Retinal pigment epithelial cell (primary cell): ENCODE data around the gene OOSP3.
"Not testable (repeated sequence)": the region's sequence is repeated elsewhere in the genome, so short reads cannot be mapped to it uniquely, and the experiment has no call there.

ENCODE experiments used
- DNase-seq: peaks from one replicate; pipeline ENCODE4 v3.0.0-alpha.2; 2010; ENCODE audit warnings: low read depth
- H3K4me3 ChIP-seq: 2 replicates; pipeline ENCODE4 v1.5.1; 2011; ENCODE audit warnings: mild to moderate bottlenecking, low read length, control low read depth, moderate library complexity
- TF ChIP-seq, protein P1 (sequence below): conservative IDR thresholded peaks from 2 replicates; pipeline ENCODE4 v1.5.1; 2011; ENCODE audit warnings: low read depth, low read length, control low read depth, inconsistent platforms

The OOSP3 gene

DNA sequence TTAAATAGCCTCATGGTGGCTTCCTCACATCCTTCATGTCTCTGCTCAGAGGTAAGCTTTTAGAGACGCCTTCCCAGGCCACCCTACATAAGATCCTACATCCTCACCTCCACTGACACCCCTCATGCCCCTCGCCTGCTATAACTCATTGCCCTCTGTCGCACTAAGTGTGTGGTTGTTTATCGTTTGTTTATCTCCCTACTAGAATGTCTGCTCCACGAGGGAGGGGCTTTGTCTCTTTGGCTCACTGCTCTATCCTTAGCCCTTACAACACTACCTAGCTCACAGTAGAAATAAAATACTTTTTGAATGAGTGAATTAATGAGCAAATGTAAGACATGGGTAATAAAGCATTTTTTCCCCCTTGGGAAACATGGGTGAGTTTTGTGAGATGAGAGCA lies 32.0 kb upstream of the OOSP3 start:
- TF ChIP-seq, protein P1, sequence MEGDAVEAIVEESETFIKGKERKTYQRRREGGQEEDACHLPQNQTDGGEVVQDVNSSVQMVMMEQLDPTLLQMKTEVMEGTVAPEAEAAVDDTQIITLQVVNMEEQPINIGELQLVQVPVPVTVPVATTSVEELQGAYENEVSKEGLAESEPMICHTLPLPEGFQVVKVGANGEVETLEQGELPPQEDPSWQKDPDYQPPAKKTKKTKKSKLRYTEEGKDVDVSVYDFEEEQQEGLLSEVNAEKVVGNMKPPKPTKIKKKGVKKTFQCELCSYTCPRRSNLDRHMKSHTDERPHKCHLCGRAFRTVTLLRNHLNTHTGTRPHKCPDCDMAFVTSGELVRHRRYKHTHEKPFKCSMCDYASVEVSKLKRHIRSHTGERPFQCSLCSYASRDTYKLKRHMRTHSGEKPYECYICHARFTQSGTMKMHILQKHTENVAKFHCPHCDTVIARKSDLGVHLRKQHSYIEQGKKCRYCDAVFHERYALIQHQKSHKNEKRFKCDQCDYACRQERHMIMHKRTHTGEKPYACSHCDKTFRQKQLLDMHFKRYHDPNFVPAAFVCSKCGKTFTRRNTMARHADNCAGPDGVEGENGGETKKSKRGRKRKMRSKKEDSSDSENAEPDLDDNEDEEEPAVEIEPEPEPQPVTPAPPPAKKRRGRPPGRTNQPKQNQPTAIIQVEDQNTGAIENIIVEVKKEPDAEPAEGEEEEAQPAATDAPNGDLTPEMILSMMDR: no peak
- no peak for DNase-seq
- H3K4me3 ChIP-seq: no peak overlapping the region

DNA sequence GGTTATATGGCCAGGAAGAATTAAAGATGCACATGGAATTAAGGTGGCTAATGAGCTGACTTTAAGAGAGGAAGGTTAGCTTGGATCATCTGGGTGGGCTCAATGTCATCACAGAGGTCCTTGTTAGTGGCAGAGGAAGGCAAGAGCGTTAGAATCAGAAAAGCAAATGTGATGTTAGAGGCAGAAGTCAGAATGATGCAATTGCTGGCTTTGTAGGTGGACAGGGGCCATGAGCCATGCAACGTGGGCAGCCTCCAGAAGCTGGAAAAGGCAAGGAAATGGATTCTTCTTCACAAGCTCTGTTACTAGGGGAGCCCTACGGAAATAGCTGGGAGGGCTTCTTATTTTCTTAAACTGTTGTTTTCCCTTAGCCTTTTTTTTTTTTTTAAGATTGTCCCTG lies 31.0 kb upstream of the OOSP3 start:
- no peak for DNase-seq
- TF ChIP-seq, protein P1: no peak
- H3K4me3 ChIP-seq: no peak overlapping the region

DNA sequence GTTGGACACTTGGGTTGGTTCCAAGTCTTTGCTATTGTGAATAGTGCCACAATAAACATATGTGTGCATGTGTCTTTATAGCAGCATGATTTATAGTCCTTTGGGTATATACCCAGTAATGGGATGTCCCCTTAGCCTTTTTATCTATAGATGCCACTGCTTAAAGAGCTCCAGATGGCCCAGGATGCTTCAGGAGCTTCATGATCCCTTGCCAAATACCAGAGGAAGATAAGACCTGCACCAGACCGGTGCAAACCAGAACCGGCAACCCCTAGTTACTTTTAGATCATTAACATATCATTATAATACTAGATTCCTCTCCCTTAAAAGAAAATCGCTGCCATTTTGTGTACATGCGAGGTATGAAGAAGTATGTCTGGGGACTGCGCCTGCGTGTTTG lies 30.1 kb upstream of the OOSP3 start:
- H3K4me3 ChIP-seq, DNase-seq: not testable (repeated sequence)

DNA sequence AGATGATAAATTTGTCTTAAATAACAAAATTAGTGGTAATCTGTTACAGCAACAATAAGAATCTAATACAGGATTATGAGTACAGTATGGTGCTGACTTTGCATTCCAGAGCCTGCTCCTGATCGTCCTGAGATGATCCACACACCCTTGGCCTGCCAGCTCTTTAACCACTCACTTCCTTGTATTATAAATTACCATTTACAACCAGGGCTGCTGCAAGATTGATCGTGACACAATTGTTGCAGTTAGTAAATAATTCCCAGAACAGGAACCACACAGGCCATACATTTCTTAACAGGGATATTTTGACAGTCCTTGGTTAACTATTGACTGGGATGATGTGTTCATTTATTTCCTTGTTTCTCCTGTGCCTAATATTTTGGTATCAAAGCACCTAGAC lies 29.5 kb upstream of the OOSP3 start:
- no peak overlapping the region for H3K4me3 ChIP-seq
- TF ChIP-seq, protein P1: no peak
- no peak for DNase-seq

DNA sequence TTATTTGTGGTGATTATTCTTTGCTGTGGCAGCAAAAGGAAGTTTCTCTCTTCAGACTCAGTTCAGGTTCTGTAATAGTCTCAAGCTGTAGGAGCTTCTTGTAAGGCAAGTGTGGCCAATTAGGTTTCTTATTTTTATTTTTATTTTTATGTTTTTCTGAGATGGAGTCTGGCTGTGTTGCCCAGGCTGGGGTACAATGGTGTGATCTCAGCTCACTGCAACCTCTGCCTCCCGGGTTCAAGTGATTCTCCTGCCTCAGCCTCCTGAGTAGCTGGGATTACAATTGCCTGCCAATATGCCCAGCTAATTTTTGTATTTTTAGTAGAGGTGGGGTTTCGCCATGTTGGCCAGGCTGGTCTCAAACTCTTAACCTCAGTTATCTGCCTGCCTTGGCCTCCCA lies 29.0 kb upstream of the OOSP3 start:
- not testable (repeated sequence) for DNase-seq, H3K4me3 ChIP-seq

DNA sequence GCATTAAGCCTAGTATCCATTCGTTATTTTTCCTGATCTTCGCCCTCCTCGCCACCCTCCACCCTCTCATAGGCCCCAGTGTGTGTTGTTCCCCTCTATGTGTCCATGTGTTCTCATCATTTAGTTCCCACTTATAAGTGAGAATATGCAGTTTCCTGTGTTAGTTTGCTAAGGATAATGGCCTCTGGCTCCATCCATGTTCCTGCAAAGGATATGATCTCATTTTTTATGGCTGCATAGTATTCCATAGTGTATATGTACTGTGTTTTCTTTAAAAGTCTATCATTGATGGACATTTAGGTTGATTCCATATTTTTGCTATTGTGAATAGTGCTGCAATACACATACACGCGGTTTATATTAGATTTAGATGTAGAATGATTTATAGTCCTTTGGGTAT lies 27.2 kb upstream of the OOSP3 start:
- not testable (repeated sequence) for DNase-seq, H3K4me3 ChIP-seq

DNA sequence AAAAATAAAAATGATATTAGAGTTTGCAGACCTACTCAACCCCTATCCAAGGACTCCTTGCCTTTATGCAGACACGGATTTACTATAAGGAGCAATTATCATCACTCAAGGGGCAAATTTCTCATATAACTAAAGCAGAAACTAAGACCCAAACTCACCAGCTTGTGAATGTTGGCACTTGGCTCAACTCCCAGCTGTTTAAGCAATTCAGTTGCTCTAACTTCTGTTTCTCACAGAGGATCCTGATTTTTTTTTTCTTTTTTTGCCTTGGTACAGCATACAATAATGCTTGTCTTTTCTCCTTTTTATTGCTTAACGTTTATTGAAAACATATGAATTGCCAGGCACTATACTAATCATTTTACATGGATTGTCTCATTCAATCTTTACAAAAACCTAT lies 23.7 kb upstream of the OOSP3 start:
- TF ChIP-seq, protein P1: no peak
- no peak overlapping the region for H3K4me3 ChIP-seq
- DNase-seq: no peak

DNA sequence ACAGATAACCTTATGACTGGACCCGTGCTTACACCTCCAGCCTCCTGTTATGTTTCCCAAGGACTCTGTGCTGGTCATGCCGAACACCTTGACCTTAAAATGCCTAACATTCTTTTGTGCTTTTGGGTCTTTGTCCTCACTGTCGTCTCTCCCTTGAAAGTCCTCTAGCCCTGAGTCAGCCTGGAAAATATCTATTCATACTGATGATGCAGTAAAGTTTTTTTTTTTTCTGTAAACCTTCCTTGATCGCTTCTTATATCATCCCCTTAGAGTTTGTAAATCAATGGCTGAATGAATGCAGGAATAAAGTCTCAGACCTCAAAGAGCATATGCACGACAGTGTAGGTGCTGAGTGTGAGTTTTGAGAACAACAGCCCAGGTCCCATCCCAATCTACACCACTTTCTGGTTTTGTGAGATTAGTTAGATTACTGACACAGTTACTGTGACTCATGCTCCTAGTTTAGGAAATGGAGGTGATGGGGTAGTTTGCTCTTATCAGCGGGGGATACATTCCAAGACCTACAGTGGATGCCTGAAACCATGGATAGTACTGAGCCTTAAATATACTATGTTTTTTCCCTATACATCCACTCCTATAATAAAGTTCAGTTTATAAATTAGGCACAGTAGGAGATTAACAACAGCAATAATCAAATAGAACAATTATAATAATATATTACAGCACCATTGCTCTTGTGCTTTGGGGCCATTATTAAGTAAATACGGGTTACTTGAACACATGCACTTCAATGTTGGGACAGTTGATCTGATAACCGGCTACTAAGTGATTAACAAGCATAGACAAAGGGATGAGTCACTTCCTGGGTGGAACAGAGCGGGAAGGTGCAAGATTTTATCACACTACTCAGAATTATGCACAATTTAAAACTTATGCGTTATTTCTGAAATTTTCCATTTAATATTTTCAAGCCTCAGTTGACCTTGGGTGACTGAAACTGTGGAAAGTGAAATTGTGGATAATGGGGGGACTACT lies 20.8 kb upstream of the OOSP3 start:
- no peak overlapping the region for H3K4me3 ChIP-seq
- DNase-seq: no peak
- TF ChIP-seq, protein P1: no peak

DNA sequence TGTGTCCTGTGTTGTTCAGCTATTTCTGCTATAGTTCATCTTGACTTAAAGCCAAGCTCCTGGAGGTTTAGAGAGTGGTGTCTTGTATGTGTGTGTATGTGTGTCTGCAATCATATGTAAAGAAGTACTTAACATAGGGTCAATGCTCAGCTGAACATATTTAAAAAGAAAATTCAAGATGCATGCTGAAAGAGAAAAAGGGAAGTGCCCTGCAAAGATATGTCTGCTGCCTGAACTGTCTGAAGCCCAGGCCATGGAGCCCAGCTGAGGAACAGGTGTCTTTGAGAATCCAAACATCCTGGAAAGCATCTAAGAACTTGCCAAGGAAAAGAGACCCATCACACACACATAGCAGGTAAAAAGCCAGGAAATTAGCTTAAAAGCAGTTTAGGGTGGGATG lies 18.9 kb upstream of the OOSP3 start:
- TF ChIP-seq, protein P1: no peak
- DNase-seq: no peak
- H3K4me3 ChIP-seq: no peak overlapping the region
